Measurements from ENCODE around the gene POMGNT2.
"Not testable (repeated sequence)": the region's sequence is repeated elsewhere in the genome, so short reads cannot be mapped to it uniquely, and the experiment has no call there.

The POMGNT2 gene

GRCh38 chr3:43075904-43076661 lies 29.8 kb downstream of the POMGNT2 start:
- ATAC-seq, result no peak

GRCh38 chr3:43074901-43075689 lies 30.8 kb downstream of the POMGNT2 start:
- ATAC-seq, result no peak

DNA sequence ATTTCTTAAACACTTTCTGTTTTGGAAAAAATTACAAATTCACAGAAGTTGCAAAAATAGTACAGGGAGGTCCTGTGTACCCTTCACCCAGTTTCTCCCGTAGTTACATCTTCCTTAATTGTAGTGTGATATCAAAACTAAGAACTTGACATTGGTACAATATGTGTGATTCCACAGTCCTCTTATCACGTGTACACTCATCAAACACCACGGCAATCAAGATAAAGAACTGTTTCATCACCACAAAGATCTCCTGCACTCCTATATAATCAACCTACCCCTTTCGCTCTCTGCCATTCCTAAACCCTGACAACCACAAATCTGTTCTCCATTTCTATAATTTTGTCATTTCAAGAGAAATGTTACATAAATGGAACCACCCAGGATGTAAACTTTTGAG lies 31.4 kb downstream of the POMGNT2 start:
- no peak for ATAC-seq

- no peak for ATAC-seq
Measured at GRCh38 chr3:43073836-43074220, 32.1 kb downstream of the POMGNT2 start.

DNA sequence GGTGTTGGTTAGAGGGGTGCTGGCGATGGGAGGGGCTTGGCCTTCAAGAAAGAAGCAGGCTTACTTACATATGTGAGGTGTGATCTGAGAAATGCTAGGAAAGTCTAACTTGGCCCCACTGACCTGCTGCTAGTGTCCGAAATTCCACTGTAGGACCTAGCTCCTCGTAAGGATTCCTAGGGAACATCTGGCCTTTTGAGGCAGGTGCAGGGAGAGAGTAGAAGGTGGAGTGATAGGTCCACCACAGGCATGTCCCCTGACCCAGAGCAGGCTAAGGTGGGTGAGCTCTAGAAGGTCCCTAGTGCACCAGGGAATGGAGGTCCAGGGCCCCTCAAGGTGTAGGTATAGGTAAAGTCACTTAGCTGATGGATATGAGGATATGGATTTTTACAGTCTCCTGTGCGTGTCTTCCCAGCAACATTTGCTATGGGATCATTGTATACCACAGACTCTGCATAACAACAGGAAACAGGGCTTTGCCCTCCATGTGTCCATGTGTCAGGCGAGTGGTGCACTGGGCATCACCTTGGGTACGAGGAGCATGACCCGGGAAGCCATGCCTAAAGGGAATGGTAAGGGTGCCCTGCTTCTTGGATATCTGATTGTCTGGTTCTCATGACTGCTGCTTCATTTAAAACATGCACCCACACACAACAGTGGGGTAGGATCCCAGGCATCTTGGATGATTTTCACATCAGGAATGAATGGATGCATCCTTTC lies 32.6 kb downstream of the POMGNT2 start:
- ATAC-seq, result no peak

GRCh38 chr3:43072361-43072760 lies 33.5 kb downstream of the POMGNT2 start:
- no peak for ATAC-seq

DNA sequence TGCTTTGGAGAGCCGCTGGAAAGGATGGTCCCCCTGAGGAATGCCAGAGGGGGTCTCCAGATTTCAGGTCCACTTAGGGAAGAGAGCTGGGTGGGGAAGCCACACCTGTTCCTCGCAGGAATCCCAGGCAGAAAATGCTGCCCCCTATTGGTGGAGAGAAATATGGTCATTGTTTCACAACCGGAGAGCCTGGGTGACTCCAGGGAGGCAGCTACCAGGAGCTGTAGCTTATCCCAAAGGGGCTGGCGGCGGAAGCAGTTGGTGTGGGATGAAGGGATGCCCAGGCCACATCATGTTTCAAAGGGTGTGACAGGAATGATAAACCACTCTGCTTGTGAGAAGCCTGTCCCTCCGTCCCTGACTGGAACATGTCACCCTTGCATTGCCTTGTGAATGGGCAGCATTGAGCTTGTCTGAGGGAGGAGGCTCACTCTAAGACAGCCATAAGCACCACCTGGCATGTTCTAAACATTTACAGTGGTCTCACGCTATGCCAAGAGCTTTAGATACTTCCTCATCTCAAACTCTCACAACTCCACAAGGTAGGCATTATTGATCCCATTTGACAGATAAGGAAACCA lies 34.5 kb downstream of the POMGNT2 start:
- no peak for ATAC-seq

DNA sequence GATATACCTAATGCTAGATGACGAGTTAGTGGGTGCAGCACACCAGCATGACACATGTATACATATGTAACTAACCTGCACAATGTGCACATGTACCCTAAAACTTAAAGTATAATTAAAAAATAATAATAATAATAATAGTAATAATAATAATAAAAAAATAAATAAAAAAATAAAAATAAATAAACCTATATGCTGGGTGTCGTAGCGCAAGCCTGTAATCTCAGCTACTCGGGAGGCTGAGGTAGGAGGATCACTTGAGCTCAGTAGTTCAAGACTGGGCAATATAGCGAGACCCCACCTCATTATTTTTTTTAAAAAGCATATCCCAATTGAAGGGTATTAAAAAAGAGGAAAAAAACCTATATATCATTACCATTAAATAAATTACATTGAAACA lies 35.2 kb downstream of the POMGNT2 start:
- ATAC-seq, result not testable (repeated sequence)

DNA sequence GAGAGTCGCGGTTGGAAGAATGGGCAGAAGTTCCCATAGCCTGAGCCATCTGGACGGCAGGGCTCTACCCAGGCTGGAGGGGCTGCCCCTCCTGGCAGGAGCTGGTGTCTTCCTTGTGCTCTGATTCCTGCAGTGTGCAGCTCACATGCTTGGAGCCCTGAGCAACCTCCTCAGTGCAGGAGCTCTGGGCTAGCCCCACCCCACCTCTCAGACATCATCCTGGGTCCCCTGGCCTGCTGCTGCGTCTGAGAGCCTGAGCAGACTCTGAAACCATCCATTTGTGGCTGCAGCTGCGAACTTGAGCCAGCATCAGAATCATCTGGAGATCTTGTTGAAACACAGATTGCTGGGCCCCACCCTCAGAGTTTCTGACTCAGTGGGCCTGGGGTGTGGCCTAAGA lies 42.8 kb downstream of the POMGNT2 start:
- no peak for ATAC-seq

DNA sequence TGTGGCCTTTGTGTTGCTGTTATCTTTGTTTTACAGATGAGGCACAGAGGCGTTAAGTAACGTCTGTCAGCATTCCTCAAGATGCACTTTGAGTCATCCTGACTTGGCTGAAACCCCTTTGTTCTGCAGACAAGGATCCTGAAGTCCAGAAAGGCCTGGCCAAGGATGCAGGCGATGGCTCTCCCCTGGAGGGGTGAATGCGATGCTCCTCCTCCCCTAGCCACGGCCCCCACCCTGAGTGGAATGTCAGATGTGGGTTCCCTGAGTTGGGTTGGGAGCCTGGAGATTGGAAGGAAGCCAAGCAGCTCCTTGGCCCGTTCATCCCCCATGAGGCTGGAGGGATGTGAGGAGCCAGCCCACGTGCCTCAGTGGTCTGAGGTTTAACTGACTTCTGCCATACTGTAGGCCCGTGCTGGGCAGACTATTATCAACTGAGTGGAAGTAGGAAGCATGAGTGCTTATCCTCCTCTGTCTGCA lies 43.3 kb downstream of the POMGNT2 start:
- no peak for ATAC-seq

GRCh38 chr3:43062040-43062563 lies 43.8 kb downstream of the POMGNT2 start:
- no peak for ATAC-seq

DNA sequence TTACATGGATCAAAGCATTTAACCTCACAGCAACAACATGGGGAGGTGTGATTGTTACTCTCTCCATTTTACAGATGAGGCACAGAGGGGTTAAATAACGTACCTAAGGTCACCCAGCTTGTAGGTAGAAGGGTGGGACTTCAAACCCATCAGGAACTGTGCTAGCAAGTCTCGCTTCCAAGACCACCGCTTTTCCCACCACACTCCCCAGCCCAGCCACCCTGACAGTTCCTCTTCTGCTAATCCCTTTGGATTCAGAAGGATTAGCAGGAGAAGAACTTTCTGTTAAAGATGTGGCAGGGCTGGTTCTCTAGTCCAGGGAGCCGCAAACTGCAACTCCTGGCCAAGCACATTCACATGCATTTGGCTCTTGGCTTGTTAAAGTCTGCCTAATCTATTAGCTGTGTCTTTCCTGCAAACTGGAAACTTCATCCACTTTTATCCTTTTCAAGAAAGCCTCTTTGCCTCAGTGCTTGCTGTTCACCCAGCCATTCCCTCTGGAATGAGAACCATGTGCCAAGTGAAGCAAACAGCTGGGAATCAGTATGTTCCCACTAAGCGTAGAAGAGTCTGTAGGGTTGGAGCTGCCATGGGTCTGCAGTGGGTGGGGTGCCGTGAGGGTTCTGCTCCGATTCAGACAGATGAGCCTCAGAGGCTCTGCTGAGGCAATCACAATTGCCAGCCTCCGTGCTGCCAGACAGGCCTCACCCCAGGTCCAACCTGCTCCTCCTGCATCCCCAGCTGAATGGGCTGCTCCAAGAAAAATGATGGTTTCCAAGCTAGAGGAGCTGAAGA lies 44.6 kb downstream of the POMGNT2 start:
- no peak for ATAC-seq

- ATAC-seq, result no peak
Measured at GRCh38 chr3:43059456-43059855, 46.4 kb downstream of the POMGNT2 start.

DNA sequence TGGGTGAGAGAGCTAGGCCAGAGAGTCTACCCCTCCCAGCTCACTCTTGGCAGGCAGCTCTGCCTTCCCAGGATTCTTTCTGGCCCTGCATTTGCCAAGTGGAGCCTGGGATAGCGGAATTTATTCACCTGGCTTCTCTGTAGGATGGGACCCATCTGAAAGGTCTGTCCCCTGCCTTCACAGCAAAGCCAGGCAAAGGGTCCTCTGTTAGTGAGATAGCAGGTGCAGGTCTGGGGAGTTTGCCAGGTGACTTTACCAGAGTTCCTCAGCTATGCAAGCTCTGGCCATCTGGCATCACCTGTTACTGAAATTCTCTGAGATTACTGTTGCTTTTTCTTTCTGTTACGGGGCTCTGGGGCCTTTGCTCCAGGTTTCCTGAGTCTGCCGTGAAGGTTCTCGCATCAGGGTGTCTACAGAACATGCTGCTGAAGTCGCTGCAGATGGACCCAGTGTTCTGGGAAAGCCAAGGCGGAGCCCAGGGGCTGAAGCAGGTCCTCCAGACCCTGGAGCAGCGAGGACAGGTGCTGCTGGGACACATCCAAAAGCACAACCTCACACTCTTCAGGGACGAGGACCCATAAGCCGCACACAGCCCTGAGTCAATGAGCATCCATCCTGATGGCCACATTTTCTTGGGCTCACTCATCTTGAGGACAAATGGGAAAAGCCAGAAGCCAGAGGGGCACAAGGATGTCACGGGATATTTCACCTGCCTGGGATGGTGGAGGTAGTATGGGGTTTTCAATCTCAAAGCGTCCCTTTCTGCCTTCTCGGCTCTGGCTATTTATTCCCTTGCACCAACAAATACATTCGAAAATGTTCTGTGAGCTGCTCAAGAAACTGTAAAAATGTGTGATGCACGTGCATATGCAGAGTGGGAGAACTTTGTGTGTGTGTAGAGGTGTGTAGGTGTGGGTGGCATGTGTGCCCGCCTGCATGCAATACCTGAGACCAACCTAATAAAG lies 49.8 kb downstream of the POMGNT2 start:
- no peak for ATAC-seq

- no peak for ATAC-seq
Measured at GRCh38 chr3:43055393-43055792, 50.5 kb downstream of the POMGNT2 start.

DNA sequence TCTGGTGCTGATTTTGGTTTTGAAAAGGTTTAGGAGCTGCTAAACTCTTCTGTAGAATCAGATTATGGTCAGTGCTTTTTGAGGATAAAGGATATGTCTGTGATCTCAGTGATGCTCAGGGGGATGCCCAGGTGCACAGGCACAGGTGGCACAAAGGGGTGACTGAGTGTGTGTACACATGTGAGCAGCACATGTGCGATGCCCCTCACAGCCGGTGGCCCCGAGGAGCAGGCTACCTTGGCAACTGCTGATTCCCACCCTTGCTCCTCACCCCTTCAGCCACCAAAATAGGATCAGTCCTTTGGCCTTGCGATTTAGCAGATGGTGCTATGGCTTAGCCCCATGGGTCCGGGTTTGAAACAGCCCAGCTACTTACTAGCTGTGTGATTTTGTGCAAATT lies 51.1 kb downstream of the POMGNT2 start:
- no peak for ATAC-seq

DNA sequence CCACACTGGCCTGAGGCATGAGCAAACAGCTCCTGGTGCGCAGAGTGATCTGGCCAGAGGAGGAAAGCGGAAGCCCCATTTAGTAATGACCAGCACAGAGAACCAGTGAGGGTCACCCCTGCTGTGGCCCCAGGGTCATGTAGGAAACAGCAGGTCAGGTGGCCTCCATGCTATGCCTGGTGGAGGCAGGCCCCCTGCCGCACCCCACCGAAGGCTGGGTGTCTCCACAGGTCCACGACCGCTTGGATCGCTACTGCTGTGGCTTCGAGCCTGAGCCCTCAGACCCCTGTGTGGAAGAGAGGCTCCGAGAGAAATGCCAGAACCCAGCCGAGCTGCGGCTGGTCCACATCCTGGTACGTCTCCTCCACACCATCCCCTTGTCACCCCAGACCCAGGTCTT lies 52.6 kb downstream of the POMGNT2 start:
- no peak for ATAC-seq

- ATAC-seq, result no peak
Measured at GRCh38 chr3:43048470-43048869, 57.4 kb downstream of the POMGNT2 start.

GRCh38 chr3:43046583-43046982 lies 59.3 kb downstream of the POMGNT2 start:
- ATAC-seq, result no peak

- not testable (repeated sequence) for ATAC-seq
Measured at GRCh38 chr3:43045079-43045478, 60.8 kb downstream of the POMGNT2 start.

GRCh38 chr3:43043793-43044192 lies 62.1 kb downstream of the POMGNT2 start:
- ATAC-seq, result no peak
